GM18499 (cell line): ENCODE results near the gene HS3ST3B1.

Source experiments
- ATAC-seq: cut with Tn5 transposase; IDR thresholded peaks from one replicate; pipeline ENCODE4 v1.9.1; 2021; ENCODE audit warnings: moderate number of reproducible peaks; ENCODE audit not compliant: insufficient read depth, unreplicated experiment

HS3ST3B1 gene

DNA sequence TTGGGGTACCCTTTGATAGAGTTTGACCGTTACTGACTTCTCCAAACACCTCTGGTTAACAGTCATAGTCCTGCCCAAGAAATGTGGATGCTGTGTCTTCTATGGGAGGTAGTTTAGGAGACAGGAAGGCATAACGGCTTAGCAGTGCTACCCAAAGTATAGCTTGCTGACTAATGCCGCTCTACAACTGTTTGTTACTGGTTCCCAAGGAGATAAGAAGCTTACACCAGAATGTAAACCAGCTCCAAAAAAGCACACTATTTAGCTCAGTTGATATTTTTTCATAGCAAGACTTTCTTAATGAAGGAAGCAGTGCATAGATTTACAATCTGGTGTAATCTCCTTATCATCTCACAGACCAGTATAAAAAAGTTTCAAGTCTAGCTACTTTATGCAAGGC, 95.7 kb downstream of the HS3ST3B1 start:
- ATAC-seq: no peak

DNA sequence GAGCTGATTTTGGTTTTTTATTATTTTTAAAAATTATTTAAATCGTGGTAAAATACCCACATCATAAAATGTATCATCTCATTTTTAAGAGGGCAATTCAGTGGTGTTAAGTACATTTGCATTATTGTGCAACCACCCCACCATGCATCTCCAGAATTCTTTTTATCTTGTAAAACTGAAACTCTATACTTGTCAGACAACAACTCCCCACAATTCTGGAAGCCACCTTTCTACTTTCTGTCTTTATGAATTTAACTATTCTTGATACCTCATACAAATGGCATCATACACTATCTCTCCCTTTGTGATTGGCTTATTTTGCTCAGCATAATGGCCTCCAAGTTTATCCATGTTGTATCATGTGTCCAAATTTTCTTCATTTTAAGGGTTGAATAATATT, 97.9 kb downstream of the HS3ST3B1 start:
- ATAC-seq: no peak
